ENCODE results near the gene ZNF878.

GRCh38 chr19:12015015-12015752 is 37.6 kb downstream of the ZNF878 start:
- no peak for TF ChIP-seq EZH2 (IDR thresholded peaks at IDR 0.05; ENCODE audit: borderline replicate concordance, low read length)
- TF ChIP-seq CTCF (conservative IDR thresholded peaks at IDR 0.05 in 1 of 2, IDR thresholded peaks at IDR 0.05 in 1 of 2; ENCODE audit: extremely low read depth in 1 of 2, insufficient read depth in 1 of 2, low read depth in 1 of 2, low read length in 2 of 2): no peak

Data from mammary epithelial cell (primary cell).